Epithelial cell of esophagus (primary cell): ENCODE data around the gene IGSF9B.

Experiments used
- DNase-seq: peaks from one replicate; pipeline ENCODE4 v3.0.0; 2010; ENCODE audit warnings: low read depth
- H3K4me3 ChIP-seq: 2 replicates; pipeline ENCODE4 v1.5.1; 2011; ENCODE audit warnings: mild to moderate bottlenecking, low read length, control low read depth
- CTCF ChIP-seq: IDR thresholded peaks from 2 replicates; pipeline ENCODE4 v1.5.1; 2011; ENCODE audit warnings: low read depth, mild to moderate bottlenecking, low read length, control low read depth, inconsistent platforms; ENCODE audit not compliant: insufficient read depth; ENCODE audit errors: missing control alignments

The IGSF9B gene

DNA sequence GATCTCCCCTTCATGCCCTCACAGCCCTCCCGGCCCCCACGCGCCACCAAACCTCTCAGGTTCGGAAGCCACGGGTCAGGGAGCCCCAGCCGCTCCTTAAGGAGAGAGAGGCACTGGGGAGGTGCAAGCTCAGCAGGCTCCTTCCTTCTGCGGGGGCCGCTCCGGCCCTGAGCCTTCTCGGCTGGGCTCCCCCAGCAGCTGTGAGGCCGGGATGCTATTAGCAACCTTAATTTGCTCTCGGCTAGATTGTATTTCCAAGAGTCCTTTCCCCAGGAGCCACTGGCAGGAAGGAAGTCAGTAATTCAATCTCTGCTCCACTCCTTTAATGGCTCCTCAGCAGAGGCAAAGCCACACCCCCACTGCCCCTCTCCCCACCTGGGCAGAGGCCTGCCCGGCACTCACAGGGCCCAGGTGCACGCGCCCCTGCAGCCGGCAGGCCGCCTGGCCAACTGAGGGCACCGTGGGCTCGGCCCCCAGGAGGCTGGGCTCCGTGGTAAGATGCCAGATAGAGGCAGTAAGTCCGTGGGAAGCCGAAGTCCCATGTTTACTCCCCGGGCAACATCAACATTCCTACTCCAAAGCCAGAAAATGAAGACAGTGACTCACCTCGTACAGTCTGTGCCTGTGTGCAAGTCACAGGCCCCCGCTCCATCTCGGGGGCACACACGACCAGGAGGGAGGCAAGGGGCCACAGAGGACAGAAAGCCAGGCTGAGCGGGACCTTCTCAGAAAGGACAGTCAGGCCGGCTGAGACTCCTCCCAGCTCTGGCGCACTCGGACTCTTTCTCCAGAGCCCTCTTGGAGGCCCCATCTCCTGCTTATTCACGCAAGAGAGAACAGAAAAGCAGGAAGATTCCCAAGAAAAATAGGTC is 5.2 kb downstream of the IGSF9B start:
- TF ChIP-seq CTCF: no peak
- DNase-seq: no peak
- no peak overlapping the region for H3K4me3 ChIP-seq

- H3K4me3 ChIP-seq: no peak overlapping the region
- no peak for DNase-seq
- TF ChIP-seq CTCF: no peak
Measured at GRCh38 chr11:133950874-133951326, 5.9 kb downstream of the IGSF9B start.

GRCh38 chr11:133950421-133950820 is 6.3 kb downstream of the IGSF9B start:
- no peak for DNase-seq
- no peak for TF ChIP-seq CTCF
- H3K4me3 ChIP-seq: no peak overlapping the region

GRCh38 chr11:133949129-133949528 is 7.6 kb downstream of the IGSF9B start:
- TF ChIP-seq CTCF: no peak
- no peak for DNase-seq
- no peak overlapping the region for H3K4me3 ChIP-seq

GRCh38 chr11:133948711-133949110 is 8.1 kb downstream of the IGSF9B start:
- no peak for DNase-seq
- no peak overlapping the region for H3K4me3 ChIP-seq
- TF ChIP-seq CTCF: no peak

DNA sequence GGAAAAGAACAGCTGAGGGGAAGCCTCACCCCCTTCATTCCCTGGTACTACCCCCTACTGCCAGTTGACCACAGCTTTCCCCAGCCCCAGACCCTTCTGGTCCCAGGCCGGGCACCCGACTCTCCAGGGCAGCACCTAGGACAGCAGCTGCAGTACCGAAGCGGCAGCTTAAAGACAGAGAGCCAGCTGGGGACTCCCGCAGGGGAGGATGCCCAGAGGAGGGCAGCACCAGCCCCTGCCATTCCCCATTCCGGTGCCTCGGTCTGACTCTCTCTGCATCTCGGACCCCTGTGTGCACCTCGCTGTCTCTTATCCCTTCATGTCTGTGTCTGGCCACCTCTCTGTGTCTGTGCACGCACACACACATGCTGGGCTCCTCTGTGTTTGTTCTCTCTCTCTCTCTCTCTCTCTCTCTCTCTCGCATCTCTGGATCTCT is 9.4 kb downstream of the IGSF9B start:
- DNase-seq: peak; percentile 15
- TF ChIP-seq CTCF: peak; percentile 39
- H3K4me3 ChIP-seq: no peak overlapping the region

DNA sequence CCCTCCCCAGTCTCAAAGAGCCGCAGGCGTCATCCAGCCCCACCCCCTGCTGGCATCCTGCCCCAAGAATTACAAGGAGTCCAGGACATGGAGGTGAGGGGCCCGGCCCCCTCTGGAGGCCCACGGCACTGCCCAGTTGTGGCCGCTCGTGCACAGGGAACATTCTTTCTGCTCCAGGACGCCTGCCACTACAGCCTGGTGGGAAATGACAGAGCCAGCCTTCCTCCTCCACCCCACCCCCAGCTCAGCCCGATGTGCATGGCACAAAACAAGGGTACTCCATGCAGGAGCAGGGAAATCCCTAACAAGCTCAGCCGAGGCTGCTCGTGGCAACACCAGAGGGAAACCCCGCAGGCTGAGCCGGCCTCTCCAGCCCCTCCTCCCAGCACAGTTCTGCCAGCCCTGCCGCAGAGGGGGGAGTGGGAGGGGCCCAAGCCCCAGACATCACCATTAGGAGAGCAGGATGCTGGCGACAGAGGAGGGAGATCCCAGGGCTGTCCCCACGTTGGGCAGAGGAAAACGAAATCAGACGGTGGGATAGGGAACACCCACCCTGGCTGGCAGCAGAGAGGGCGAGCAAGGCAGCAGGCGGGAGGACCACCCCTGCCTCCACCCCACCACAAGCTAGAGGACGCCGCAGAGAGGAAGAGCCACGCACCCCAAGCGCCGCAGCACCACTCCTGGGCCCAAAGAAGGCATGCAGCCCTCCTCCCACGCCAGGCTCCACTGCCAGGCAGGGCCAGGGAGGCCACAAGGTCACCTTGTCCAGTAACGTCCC is 10.0 kb downstream of the IGSF9B start:
- H3K4me3 ChIP-seq: no peak overlapping the region
- no peak for TF ChIP-seq CTCF
- DNase-seq: no peak
